ENCODE results near the gene SCP2.

DNA sequence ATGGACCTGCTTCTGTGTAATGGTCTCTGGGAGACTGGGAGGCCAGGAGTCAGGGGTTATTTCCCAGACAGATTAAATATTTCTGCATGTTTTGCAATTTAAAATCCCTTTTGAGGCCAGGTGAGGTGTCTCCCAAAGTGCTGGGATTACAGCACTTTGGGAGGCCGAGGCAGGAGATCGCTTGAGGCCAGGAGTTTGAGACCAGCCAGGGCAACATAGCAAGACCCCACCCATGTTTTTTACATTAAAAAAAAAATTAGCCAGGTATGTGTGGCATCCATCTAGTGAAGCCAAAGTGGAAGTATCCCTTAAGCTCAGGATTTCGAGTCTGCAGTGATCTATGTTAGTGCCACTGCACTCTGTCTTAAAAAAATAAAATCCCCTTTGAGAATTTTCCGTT, 39.6 kb upstream of the SCP2 start:
- TF ChIP-seq, protein P1, sequence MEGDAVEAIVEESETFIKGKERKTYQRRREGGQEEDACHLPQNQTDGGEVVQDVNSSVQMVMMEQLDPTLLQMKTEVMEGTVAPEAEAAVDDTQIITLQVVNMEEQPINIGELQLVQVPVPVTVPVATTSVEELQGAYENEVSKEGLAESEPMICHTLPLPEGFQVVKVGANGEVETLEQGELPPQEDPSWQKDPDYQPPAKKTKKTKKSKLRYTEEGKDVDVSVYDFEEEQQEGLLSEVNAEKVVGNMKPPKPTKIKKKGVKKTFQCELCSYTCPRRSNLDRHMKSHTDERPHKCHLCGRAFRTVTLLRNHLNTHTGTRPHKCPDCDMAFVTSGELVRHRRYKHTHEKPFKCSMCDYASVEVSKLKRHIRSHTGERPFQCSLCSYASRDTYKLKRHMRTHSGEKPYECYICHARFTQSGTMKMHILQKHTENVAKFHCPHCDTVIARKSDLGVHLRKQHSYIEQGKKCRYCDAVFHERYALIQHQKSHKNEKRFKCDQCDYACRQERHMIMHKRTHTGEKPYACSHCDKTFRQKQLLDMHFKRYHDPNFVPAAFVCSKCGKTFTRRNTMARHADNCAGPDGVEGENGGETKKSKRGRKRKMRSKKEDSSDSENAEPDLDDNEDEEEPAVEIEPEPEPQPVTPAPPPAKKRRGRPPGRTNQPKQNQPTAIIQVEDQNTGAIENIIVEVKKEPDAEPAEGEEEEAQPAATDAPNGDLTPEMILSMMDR (IDR thresholded peaks at IDR 0.05): no peak
- TF ChIP-seq POLR2A (IDR thresholded peaks at IDR 0.05): no peak

Data from esophagus squamous epithelium (tissue), 4 donors.